ENCODE measurements around the gene FUT4. TPM values are rescaled to one million over a fixed set of nuclear protein-coding genes. Genes with fewer than 3 reads are reported as not detected.
A peak's percentile ranks its signal among the peaks of the same experiment; 100 is the strongest.

The FUT4 gene
- total RNA-seq, 1 donor from 2014 or later = 13.4 TPM

GRCh38 chr11:94583866-94584500, 40.3 kb downstream of the FUT4 start:
- Histone ChIP-seq H3K4me3 (ENCODE audit: low read depth, low read length) (no peak overlapping the region), H3K36me3 (ENCODE audit: control insufficient read depth, insufficient read depth, low read length) (no peaks in the 10 kb centered on the region), H3K27me3 (ENCODE audit: control insufficient read depth, insufficient read depth, low read length) (no peaks in the 10 kb centered on the region)
- TF ChIP-seq, protein P1, sequence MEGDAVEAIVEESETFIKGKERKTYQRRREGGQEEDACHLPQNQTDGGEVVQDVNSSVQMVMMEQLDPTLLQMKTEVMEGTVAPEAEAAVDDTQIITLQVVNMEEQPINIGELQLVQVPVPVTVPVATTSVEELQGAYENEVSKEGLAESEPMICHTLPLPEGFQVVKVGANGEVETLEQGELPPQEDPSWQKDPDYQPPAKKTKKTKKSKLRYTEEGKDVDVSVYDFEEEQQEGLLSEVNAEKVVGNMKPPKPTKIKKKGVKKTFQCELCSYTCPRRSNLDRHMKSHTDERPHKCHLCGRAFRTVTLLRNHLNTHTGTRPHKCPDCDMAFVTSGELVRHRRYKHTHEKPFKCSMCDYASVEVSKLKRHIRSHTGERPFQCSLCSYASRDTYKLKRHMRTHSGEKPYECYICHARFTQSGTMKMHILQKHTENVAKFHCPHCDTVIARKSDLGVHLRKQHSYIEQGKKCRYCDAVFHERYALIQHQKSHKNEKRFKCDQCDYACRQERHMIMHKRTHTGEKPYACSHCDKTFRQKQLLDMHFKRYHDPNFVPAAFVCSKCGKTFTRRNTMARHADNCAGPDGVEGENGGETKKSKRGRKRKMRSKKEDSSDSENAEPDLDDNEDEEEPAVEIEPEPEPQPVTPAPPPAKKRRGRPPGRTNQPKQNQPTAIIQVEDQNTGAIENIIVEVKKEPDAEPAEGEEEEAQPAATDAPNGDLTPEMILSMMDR (IDR thresholded peaks at IDR 0.05; ENCODE audit: insufficient read depth, low read length, poor library complexity, severe bottlenecking) = no peak
- no peak for DNase-seq (ENCODE audit: low read depth)

- H3K4me3 ChIP-seq (ENCODE audit: low read depth, low read length) = no peak overlapping the region
- H3K27me3 ChIP-seq (ENCODE audit: control insufficient read depth, insufficient read depth, low read length) = no peaks in the 10 kb centered on the region
- TF ChIP-seq, protein P1 (IDR thresholded peaks at IDR 0.05; ENCODE audit: insufficient read depth, low read length, poor library complexity, severe bottlenecking) = no peak
- no peaks in the 10 kb centered on the region for H3K36me3 ChIP-seq (ENCODE audit: control insufficient read depth, insufficient read depth, low read length)
- no peak for DNase-seq (ENCODE audit: low read depth)
These were observed 41.3 kb downstream of the FUT4 start for GRCh38 chr11:94584978-94585377.

DNA sequence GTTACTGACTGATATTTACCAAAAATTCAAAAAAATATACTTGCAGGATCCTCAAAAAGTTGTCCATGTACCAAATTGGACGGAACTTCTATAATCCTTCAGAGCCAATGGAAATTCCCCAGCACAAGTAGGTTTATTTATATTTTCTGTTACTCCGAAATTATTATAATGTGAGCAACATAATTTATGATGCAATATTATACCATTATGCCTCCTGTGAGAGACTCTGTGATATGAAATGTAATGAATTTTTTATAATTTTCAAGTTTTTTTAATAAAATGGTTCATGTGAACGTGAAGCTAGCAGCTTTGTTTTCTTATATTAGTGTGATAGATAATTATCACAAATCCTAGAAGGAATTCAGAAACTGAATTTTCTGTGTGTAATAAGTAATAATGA, 41.7 kb downstream of the FUT4 start:
- TF ChIP-seq, protein P1 (IDR thresholded peaks at IDR 0.05; ENCODE audit: insufficient read depth, low read length, poor library complexity, severe bottlenecking) = no peak
- Histone ChIP-seq H3K4me3 (ENCODE audit: low read depth, low read length) (no peak overlapping the region), H3K27me3 (ENCODE audit: control insufficient read depth, insufficient read depth, low read length) (no peaks in the 10 kb centered on the region), H3K36me3 (ENCODE audit: control insufficient read depth, insufficient read depth, low read length) (no peaks in the 10 kb centered on the region)
- no peak for DNase-seq (ENCODE audit: low read depth)

- H3K36me3 ChIP-seq (ENCODE audit: control insufficient read depth, insufficient read depth, low read length) = no peaks in the 10 kb centered on the region
- DNase-seq (ENCODE audit: low read depth) = no peak
- TF ChIP-seq, protein P1 (IDR thresholded peaks at IDR 0.05; ENCODE audit: insufficient read depth, low read length, poor library complexity, severe bottlenecking) = no peak
- H3K27me3 ChIP-seq (ENCODE audit: control insufficient read depth, insufficient read depth, low read length) = no peaks in the 10 kb centered on the region
- no peak overlapping the region for H3K4me3 ChIP-seq (ENCODE audit: low read depth, low read length)
These were observed 42.8 kb downstream of the FUT4 start for GRCh38 chr11:94586546-94586945.

DNA sequence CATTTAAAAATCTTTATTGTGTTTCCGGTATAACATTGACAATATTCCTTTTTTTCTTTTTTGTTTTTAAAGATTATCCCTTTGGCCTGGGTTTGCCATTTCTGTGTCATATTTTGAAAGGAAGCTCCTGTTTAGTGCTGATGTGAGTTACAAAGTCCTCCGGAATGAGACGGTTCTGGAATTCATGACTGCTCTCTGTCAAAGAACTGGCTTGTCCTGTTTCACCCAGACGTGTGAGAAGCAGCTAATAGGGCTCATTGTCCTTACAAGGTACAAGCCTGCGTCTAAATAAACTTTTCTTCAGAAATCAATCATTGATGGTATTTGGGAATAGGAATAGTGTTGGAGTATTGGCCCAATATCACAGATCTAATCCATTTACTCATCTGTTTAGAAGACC, 43.3 kb downstream of the FUT4 start:
- TF ChIP-seq, protein P1 (IDR thresholded peaks at IDR 0.05; ENCODE audit: insufficient read depth, low read length, poor library complexity, severe bottlenecking) = no peak
- no peak for DNase-seq (ENCODE audit: low read depth)

GRCh38 chr11:94588366-94588942, 44.7 kb downstream of the FUT4 start:
- no peaks in the 10 kb centered on the region for H3K27me3 ChIP-seq (ENCODE audit: control insufficient read depth, insufficient read depth, low read length)
- no peaks in the 10 kb centered on the region for H3K36me3 ChIP-seq (ENCODE audit: control insufficient read depth, insufficient read depth, low read length)
- TF ChIP-seq, protein P1 (IDR thresholded peaks at IDR 0.05; ENCODE audit: insufficient read depth, low read length, poor library complexity, severe bottlenecking) = no peak
- H3K4me3 ChIP-seq (ENCODE audit: low read depth, low read length) = no peak overlapping the region
- peak; percentile 21 for DNase-seq (ENCODE audit: low read depth)

More for the DNA sequence above, 43.3 kb downstream of the FUT4 start:
- Histone ChIP-seq H3K27me3 (ENCODE audit: control insufficient read depth, insufficient read depth, low read length) (no peaks in the 10 kb centered on the region), H3K4me3 (ENCODE audit: low read depth, low read length) (no peak overlapping the region), H3K36me3 (ENCODE audit: control insufficient read depth, insufficient read depth, low read length) (no peaks in the 10 kb centered on the region)
